SK-N-SH treated with all-trans-retinoic acid at 6 μM for 48 hours (cell line): ENCODE measurements around the gene CSNK1D.

ENCODE experiments used
- ARNTL ChIP-seq: fragments of 450-650 bp; formaldehyde crosslinking; IDR thresholded peaks from 2 replicates; pipeline ENCODE4 v1.5.0; 2020; ENCODE audit warnings: low read depth, mild to moderate bottlenecking, moderate library complexity, borderline replicate concordance
- CSDC2 ChIP-seq: fragments of 250-450 bp; sonication (Bioruptor Pico); IDR thresholded peaks from 2 replicates; pipeline ENCODE4 v1.5.0; 2020; ENCODE audit warnings: mild to moderate bottlenecking, moderate library complexity
- GLIS3 ChIP-seq: fragments of 250-450 bp; sonication (Bioruptor Pico); IDR thresholded peaks from 2 replicates; pipeline ENCODE4 v1.5.0; 2020; ENCODE audit warnings: mild to moderate bottlenecking, moderate library complexity
- PATZ1 ChIP-seq: fragments of 250-450 bp; sonication (Bioruptor Pico); IDR thresholded peaks from 2 replicates; pipeline ENCODE4 v1.8.0; 2020; ENCODE audit warnings: mild to moderate bottlenecking, moderate library complexity, borderline replicate concordance
- POU6F1 ChIP-seq: fragments of 250-450 bp; sonication (Bioruptor Pico); IDR thresholded peaks from 2 replicates; pipeline ENCODE4 v1.8.0; 2021; ENCODE audit warnings: low read depth, mild to moderate bottlenecking, moderate library complexity, borderline replicate concordance
- RARB ChIP-seq: fragments of 250-450 bp; sonication (Bioruptor Pico); IDR thresholded peaks from 2 replicates; pipeline ENCODE4 v1.8.0; 2021; ENCODE audit warnings: mild to moderate bottlenecking, moderate library complexity
- TOX ChIP-seq: fragments of 250-450 bp; sonication (Bioruptor Pico); IDR thresholded peaks from 2 replicates; pipeline ENCODE4 v1.8.0; 2021; ENCODE audit warnings: mild to moderate bottlenecking, moderate library complexity, borderline replicate concordance
- TSHZ2 ChIP-seq: fragments of 250-450 bp; sonication (Bioruptor Pico); IDR thresholded peaks from 2 replicates; pipeline ENCODE4 v1.5.0; 2020; ENCODE audit warnings: mild to moderate bottlenecking, moderate library complexity
- ZFP30 ChIP-seq: fragments of 450-650 bp; formaldehyde crosslinking; IDR thresholded peaks from 2 replicates; pipeline ENCODE4 v1.5.0; 2022; ENCODE audit warnings: mild to moderate bottlenecking, moderate library complexity
- ZNF565 ChIP-seq: fragments of 450-650 bp; formaldehyde crosslinking; conservative IDR thresholded peaks from 2 replicates; pipeline ENCODE4 v1.5.0; 2020; ENCODE audit warnings: low read depth, mild to moderate bottlenecking, moderate library complexity

GRCh38 chr17:82231312-82231561 lies 42.3 kb downstream of the CSNK1D start:
- no peak for TF ChIP-seq PATZ1 (CRISPR knock-in tag)
- no peak for TF ChIP-seq TOX (CRISPR knock-in tag)
- no peak for TF ChIP-seq ARNTL (CRISPR knock-in tag)
- no peak for TF ChIP-seq ZFP30
- TF ChIP-seq POU6F1 (CRISPR knock-in tag): no peak
- TF ChIP-seq TSHZ2 (CRISPR knock-in tag): no peak
- TF ChIP-seq RARB (CRISPR knock-in tag): no peak
- TF ChIP-seq ZNF565 (CRISPR knock-in tag): no peak
- no peak for TF ChIP-seq GLIS3 (CRISPR knock-in tag)
- no peak for TF ChIP-seq CSDC2
